ENCODE measurements around the gene HDAC10.

GRCh38 chr22:50229370-50229769 is 21.7 kb downstream of the HDAC10 start:
- TF ChIP-seq EP300 (IDR thresholded peaks at IDR 0.05; ENCODE audit: borderline replicate concordance) = no peak
- no peak for TF ChIP-seq CREB1 (IDR thresholded peaks at IDR 0.05; ENCODE audit: low read depth)
- no peak for TF ChIP-seq NFIC (IDR thresholded peaks at IDR 0.05)
- TF ChIP-seq RAD21 (IDR thresholded peaks at IDR 0.05; ENCODE audit: low read depth) = no peak
- TF ChIP-seq USF1 (IDR thresholded peaks at IDR 0.05) = no peak
- TF ChIP-seq MAX (IDR thresholded peaks at IDR 0.05) = no peak
- TF ChIP-seq FOXM1 (IDR thresholded peaks at IDR 0.05; ENCODE audit: borderline replicate concordance, low read depth) = no peak
- TF ChIP-seq CEBPB (IDR thresholded peaks at IDR 0.05) = no peak
- TF ChIP-seq ZBTB7A (IDR thresholded peaks at IDR 0.05; ENCODE audit: low read depth) = no peak
- no peak for TF ChIP-seq REST (IDR thresholded peaks at IDR 0.05; ENCODE audit: low read depth)
